Measurements from ENCODE around the gene CHST11. TPM values are rescaled to one million over a fixed set of nuclear protein-coding genes. Genes with fewer than 3 reads are reported as not detected.

CHST11 gene
- total and polyA plus RNA-seq, 4 donors: 0.57 to 11.1 (median 3.7) TPM

- Histone ChIP-seq H3K36me3 (ENCODE audit: control insufficient read depth in 4 of 4, insufficient read depth in 3 of 4, low read depth in 1 of 4, low read length in 3 of 4) (no peaks in the 10 kb centered on the region), H3K4me1 (ENCODE audit: control insufficient read depth in 4 of 4, insufficient read depth in 4 of 4, low read length in 3 of 4) (no peaks in the 10 kb centered on the region), H3K9ac (ENCODE audit: low read depth in 1 of 2, low read length in 2 of 2) (no peak overlapping the region), H3K27me3 (ENCODE audit: control insufficient read depth in 4 of 4, insufficient read depth in 4 of 4, low read length in 3 of 4) (peaks cover 0 to 2% (median 0%) of the 10 kb centered on the region in 4 donors), H3K9me3 (ENCODE audit: control insufficient read depth in 4 of 4, low read length in 3 of 4) (no peaks in the 10 kb centered on the region), H3K27ac (ENCODE audit: low read depth in 1 of 2, low read length in 2 of 2) (no peak overlapping the region), H3K4me3 (ENCODE audit: low read depth in 1 of 3, low read length in 3 of 3) (no peak overlapping the region)
- WGBS: 59% methylated on average over 3 of the region's 3 CpGs
- no peak for TF ChIP-seq HNF4G (IDR thresholded peaks at IDR 0.05)
- no peak for TF ChIP-seq SP1 (IDR thresholded peaks at IDR 0.05)
- no peak for DNase-seq (ENCODE audit: low spot score)
Measured at GRCh38 chr12:104546575-104546974, 89.8 kb downstream of the CHST11 start.

- Histone ChIP-seq H3K4me1 (ENCODE audit: control insufficient read depth in 4 of 4, insufficient read depth in 4 of 4, low read length in 3 of 4) (no peaks in the 10 kb centered on the region), H3K9ac (ENCODE audit: low read depth in 1 of 2, low read length in 2 of 2) (no peak overlapping the region), H3K27ac (ENCODE audit: low read depth in 1 of 2, low read length in 2 of 2) (no peak overlapping the region), H3K4me3 (ENCODE audit: low read depth in 1 of 3, low read length in 3 of 3) (no peak overlapping the region), H3K36me3 (ENCODE audit: control insufficient read depth in 4 of 4, insufficient read depth in 3 of 4, low read depth in 1 of 4, low read length in 3 of 4) (no peaks in the 10 kb centered on the region), H3K9me3 (ENCODE audit: control insufficient read depth in 4 of 4, low read length in 3 of 4) (no peaks in the 10 kb centered on the region), H3K27me3 (ENCODE audit: control insufficient read depth in 4 of 4, insufficient read depth in 4 of 4, low read length in 3 of 4) (peaks cover 0 to 2% (median 0%) of the 10 kb centered on the region in 4 donors)
- WGBS: 85% methylated on average over 9 of the region's 9 CpGs
- no peak for TF ChIP-seq ZBTB33 (IDR thresholded peaks at IDR 0.05)
- no peak for TF ChIP-seq GABPA (IDR thresholded peaks at IDR 0.05 in 1 of 2, conservative IDR thresholded peaks at IDR 0.05 in 1 of 2)
- TF ChIP-seq MAX (IDR thresholded peaks at IDR 0.05): no peak
- no peak for TF ChIP-seq FOXA2 (IDR thresholded peaks at IDR 0.05)
- no peak for TF ChIP-seq RXRA (IDR thresholded peaks at IDR 0.05)
- no peak for TF ChIP-seq RAD21 (IDR thresholded peaks at IDR 0.05)
- no peak for TF ChIP-seq ATF3 (IDR thresholded peaks at IDR 0.05)
- no peak for TF ChIP-seq HNF4A (conservative IDR thresholded peaks at IDR 0.05)
- no peak for TF ChIP-seq EGR1 (IDR thresholded peaks at IDR 0.05; ENCODE audit: low read depth in 2 of 2)
- no peak for TF ChIP-seq SP1 (IDR thresholded peaks at IDR 0.05)
- TF ChIP-seq JUND (IDR thresholded peaks at IDR 0.05): no peak
- no peak for DNase-seq (ENCODE audit: low spot score)
Measured at GRCh38 chr12:104547235-104547634, 90.5 kb downstream of the CHST11 start.

- H3K9me3 ChIP-seq (ENCODE audit: control insufficient read depth in 4 of 4, low read length in 3 of 4): peaks cover 0 to 6% (median 4%) of the 10 kb centered on the region in 4 donors
- no peak overlapping the region for H3K9ac ChIP-seq (ENCODE audit: low read depth in 1 of 2, low read length in 2 of 2)
- H3K36me3 ChIP-seq (ENCODE audit: control insufficient read depth in 4 of 4, insufficient read depth in 3 of 4, low read depth in 1 of 4, low read length in 3 of 4): no peaks in the 10 kb centered on the region
- no peaks in the 10 kb centered on the region for H3K4me1 ChIP-seq (ENCODE audit: control insufficient read depth in 4 of 4, insufficient read depth in 4 of 4, low read length in 3 of 4)
- no peaks in the 10 kb centered on the region for H3K27me3 ChIP-seq (ENCODE audit: control insufficient read depth in 4 of 4, insufficient read depth in 4 of 4, low read length in 3 of 4)
- no peak for DNase-seq (ENCODE audit: low spot score)
- TF ChIP-seq MAX (IDR thresholded peaks at IDR 0.05): no peak
- TF ChIP-seq JUND (IDR thresholded peaks at IDR 0.05): no peak
- no peak for TF ChIP-seq FOXA1 (IDR thresholded peaks at IDR 0.05)
- no peak for TF ChIP-seq EGR1 (IDR thresholded peaks at IDR 0.05; ENCODE audit: low read depth in 2 of 2)
- TF ChIP-seq YY1 (IDR thresholded peaks at IDR 0.05): no peak
- TF ChIP-seq GABPA (IDR thresholded peaks at IDR 0.05 in 1 of 2, conservative IDR thresholded peaks at IDR 0.05 in 1 of 2): no peak
- TF ChIP-seq NR2F2 (IDR thresholded peaks at IDR 0.05): no peak
- no peak for TF ChIP-seq ATF3 (IDR thresholded peaks at IDR 0.05)
- no peak for TF ChIP-seq CTCF (IDR thresholded peaks at IDR 0.05; ENCODE audit: low read depth, low read length, missing input control)
- TF ChIP-seq SP1 (IDR thresholded peaks at IDR 0.05): no peak
- 75% methylated on average over 9 of the region's 9 CpGs for WGBS
- no peak overlapping the region for H3K27ac ChIP-seq (ENCODE audit: low read depth in 1 of 2, low read length in 2 of 2)
- H3K4me3 ChIP-seq (ENCODE audit: low read depth in 1 of 3, low read length in 3 of 3): no peak overlapping the region
Measured at GRCh38 chr12:104549815-104550480, 93.2 kb downstream of the CHST11 start.

Measured in liver (tissue), 9 donors.